22Rv1 (cell line): ENCODE results near the gene ATG101.

Experiments used
- H3K27ac ChIP-seq: fragments of 450-650 bp; 2 replicates; pipeline ENCODE4 v1.5.1; 2017
- ZFX ChIP-seq: fragments of 450-650 bp; IDR thresholded peaks from 2 replicates; pipeline ENCODE4 v1.6.1; 2017; ENCODE audit warnings: antibody characterized with exemption, borderline replicate concordance
- TF ChIP-seq, protein P1 (sequence below): fragments of 450-650 bp; IDR thresholded peaks from 2 replicates; pipeline ENCODE4 v1.5.1; 2017; ENCODE audit warnings: mild to moderate bottlenecking

ATG101 gene

DNA sequence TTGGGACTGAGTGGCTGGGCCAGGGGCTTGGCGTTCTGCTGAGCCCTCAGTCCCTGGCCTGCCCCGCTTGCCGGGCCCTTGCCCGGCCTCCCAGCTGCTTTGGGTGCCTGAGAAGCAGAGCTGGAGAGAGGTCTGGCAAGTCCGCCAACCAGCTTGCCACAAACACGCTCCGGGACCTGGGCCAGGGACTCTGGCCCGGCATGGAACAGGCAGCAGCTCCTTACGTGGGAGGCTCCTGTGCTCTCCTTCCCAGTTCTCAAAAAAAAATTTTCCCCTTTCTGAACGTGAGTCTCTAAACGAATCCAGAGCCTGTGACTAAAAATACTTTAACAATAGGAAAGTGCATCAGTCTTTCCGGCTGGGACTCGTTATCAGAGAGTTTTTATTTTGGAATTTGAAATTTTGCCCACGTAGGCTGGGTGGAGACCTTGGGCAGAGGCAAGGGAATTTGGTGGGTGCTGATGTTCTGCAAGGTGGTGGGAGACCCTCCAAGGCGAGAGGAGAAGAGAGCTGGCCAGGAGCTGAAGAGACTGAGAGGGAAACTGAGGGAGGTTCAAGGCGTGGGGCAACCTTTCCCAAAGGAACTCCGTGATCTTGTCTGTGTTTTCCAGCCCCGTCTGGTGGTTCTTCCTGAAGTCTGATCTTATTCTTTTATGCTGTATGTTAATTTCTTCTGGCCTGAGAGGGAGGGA lies 25.3 kb upstream of the ATG101 start:
- TF ChIP-seq, protein P1, sequence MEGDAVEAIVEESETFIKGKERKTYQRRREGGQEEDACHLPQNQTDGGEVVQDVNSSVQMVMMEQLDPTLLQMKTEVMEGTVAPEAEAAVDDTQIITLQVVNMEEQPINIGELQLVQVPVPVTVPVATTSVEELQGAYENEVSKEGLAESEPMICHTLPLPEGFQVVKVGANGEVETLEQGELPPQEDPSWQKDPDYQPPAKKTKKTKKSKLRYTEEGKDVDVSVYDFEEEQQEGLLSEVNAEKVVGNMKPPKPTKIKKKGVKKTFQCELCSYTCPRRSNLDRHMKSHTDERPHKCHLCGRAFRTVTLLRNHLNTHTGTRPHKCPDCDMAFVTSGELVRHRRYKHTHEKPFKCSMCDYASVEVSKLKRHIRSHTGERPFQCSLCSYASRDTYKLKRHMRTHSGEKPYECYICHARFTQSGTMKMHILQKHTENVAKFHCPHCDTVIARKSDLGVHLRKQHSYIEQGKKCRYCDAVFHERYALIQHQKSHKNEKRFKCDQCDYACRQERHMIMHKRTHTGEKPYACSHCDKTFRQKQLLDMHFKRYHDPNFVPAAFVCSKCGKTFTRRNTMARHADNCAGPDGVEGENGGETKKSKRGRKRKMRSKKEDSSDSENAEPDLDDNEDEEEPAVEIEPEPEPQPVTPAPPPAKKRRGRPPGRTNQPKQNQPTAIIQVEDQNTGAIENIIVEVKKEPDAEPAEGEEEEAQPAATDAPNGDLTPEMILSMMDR: no peak
- TF ChIP-seq ZFX: no peak
- no peak overlapping the region for H3K27ac ChIP-seq

DNA sequence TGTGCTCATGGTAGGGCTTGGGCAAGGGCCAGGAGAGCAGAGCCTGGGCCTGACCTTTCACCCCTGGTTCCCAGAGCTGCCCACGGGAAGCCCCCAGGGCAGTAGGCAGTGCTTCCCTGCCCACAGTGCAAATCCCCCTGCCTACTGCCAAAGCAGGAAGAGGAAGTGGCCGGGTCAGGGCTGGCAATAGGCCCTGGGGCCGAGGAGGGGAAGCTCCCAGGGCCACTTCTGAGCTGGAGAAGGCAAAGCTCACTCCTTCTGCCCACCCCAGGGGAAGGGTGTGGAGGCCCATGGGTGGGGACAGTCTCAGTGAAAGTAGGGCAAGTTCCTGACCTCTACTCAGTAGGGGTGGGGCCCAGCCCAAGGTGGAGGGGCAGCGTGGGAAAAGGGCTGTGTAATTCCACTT lies 24.0 kb upstream of the ATG101 start:
- H3K27ac ChIP-seq: no peak overlapping the region
- no peak for TF ChIP-seq ZFX
- TF ChIP-seq, protein P1: no peak

DNA sequence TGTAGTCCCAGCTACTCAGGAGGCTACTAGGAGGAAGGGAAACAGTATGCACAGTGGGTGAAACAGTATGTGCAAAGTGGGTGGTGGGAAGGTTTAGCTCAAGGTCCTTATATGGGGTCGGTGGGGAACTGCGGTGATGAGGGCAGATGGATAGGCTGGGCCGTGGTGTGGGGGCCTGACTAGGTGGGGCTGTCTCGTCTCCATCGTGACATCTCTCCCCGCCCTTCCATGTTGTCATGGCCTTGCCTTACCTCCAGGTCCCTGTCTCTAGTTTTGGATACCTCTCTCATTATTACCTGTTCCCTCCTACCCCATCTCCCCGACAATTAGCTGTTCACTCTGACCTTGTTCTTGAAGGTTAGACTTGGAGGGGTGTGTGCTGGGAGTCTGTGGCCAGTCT lies 22.9 kb upstream of the ATG101 start:
- no peak overlapping the region for H3K27ac ChIP-seq

DNA sequence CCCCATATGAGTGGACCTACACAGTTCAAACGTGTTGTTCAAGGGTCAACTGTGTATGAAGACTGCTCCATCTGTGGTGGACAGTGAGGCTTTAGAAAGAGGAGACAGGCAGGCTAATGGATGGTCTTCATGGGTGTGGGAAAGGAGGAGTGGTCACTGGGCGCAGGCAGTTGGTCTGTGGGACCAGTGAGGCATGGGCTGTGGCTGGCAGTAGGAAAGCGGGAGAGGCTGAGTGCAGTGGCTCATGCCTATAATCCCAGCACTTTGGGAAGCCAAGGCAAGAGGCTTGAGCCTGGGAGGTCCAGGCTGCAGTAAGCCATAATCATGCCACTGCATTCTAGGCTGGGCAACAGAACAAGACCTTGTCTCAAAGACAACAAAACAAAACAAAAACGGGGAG lies 20.5 kb upstream of the ATG101 start:
- TF ChIP-seq, protein P1: no peak
- no peak for TF ChIP-seq ZFX
- 0 out of 2 replicates have a peak overlapping the region, but pooled peaks have one; percentile 85 for H3K27ac ChIP-seq

More for the DNA sequence above, 22.9 kb upstream of the ATG101 start:
- TF ChIP-seq, protein P1: no peak
- TF ChIP-seq ZFX: no peak

DNA sequence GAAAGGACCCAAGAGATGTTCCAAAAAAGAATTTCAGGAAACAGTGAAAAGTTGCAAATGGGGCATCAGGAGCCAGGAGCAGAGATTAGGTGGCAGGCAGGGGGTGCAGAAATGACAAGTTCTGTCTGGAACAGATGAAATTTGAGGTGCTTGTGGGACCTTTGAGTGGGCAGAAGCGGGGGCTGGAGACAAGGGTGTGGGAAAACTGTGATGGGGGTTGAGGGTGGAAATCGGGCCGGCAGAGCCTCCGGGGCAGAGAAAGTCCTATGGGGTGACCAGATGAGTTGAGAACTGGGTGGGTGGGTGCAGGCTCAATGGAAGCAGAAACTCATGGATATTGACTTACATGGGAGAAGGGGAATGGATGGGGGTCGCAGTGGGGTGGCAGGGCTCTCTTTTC lies 20.1 kb upstream of the ATG101 start:
- TF ChIP-seq, protein P1: no peak
- no peak for TF ChIP-seq ZFX
- peak overlapping the region; percentile 85 for H3K27ac ChIP-seq

DNA sequence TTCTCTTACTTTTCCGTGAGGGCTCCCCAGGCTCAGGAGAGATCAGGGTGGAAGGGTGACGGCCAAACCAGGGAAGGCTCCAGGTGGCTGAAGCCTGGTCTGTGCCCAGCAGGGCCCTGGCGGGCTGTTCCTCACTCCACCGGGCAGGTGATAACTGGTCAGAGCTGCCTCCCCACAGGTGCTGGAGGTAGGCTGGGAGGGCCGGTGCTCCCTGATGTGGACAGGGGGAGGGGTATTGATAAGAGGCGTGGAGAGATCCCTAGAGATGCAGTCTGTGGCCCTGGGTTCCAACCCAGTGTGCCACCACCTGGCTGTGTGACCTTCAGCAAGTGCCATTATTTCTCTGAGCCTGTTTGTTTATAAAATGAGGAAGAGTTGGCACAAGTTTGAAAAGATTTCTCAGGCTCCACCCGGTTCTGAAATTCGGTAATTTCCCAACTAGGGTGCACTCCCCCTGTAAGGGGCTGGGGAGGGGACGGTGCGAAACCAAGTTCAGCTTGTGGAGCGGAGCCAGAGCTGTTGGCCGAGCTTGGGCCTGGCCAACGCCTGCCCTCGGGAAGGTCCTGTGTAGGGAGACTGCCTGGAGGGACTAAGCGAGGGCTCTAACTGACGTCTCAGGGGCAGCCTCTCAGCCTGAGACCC lies 19.5 kb upstream of the ATG101 start:
- no peak for TF ChIP-seq ZFX
- TF ChIP-seq, protein P1: no peak
- peak overlapping the region; percentile 85 for H3K27ac ChIP-seq

DNA sequence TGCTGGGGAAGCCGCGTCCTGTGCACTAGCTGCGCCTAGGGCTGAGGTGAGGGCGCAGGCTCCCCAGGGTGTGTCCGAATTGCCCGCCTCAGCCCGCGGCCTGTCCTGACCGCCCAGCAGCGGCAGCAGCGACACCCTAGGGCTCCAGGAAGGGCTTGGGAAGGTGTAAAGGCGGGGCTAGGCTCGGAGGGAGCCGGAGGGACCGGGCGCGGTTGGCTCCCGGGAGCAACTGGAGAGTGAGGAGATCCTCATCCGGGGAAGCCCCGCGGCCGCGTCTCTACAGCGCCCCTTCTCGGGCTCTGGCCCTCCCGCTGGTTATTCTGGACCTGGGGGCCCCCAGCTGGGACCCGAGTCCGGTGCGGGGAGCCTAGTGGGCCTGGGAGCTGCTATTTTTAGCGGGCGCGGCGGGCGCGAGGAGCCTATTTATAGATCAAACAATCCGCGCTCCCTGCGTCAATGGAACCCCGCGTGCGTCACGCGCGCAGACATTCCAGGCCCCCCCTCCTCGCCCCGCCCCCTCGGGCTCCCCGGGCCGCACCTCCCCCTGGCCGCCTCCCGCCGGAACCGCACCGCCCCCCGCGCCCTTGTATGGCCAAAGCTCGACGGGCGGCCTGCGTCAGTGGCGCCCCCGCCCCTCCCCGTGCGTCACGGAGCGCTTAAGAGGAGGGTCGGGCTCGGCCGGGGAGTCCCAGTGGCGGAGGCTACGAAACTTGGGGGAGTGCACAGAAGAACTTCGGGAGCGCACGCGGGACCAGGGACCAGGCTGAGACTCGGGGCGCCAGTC lies 18.8 kb upstream of the ATG101 start, which contains the start of gene NR4A1:
NR4A1 (plus strand) TSS at position 685 of the 784 bp plus-strand sequence. CDS start 2,887 bp downstream, outside the sequence.
- H3K27ac ChIP-seq: peak within 1 kb of the TSS; percentile 85
- no peak for TF ChIP-seq ZFX
- TF ChIP-seq, protein P1: peak; percentile 46
